HL-60 (cell line): Measurements from ENCODE around the gene STRIP2.

Experiments used
- CTCF ChIP-seq: IDR thresholded peaks from one replicate; pipeline ENCODE4 v1.5.1; 2011; ENCODE audit warnings: low read length, control low read depth, inconsistent platforms; ENCODE audit not compliant: insufficient read depth
- GABPA ChIP-seq: IDR thresholded peaks from 2 replicates; pipeline ENCODE4 v1.6.1; 2012; ENCODE audit warnings: low read depth
- POLR2AphosphoS5 ChIP-seq: IDR thresholded peaks from 2 replicates; pipeline ENCODE4 v1.6.1; 2012; ENCODE audit warnings: low read depth
- REST ChIP-seq: IDR thresholded peaks from 2 replicates; pipeline ENCODE4 v1.6.1; 2012; ENCODE audit warnings: low read depth; ENCODE audit not compliant: insufficient replicate concordance
- SPI1 ChIP-seq: IDR thresholded peaks from 2 replicates; pipeline ENCODE4 v1.6.1; 2012; ENCODE audit warnings: low read depth, mild to moderate bottlenecking, borderline replicate concordance

- TF ChIP-seq CTCF = no peak
- TF ChIP-seq SPI1 = no peak
- no peak for TF ChIP-seq REST
- no peak for TF ChIP-seq POLR2AphosphoS5
- TF ChIP-seq GABPA = no peak
Measured at GRCh38 chr7:129450295-129450694, 16.1 kb downstream of the STRIP2 start.
